GM19467 (cell line): ENCODE data around the gene IL36RN.

Experiments used
- ATAC-seq: cut with Tn5 transposase; IDR thresholded peaks from one replicate; pipeline ENCODE4 v1.9.1; 2021; ENCODE audit warnings: mild to moderate bottlenecking, moderate library complexity; ENCODE audit not compliant: unreplicated experiment

IL36RN gene

DNA sequence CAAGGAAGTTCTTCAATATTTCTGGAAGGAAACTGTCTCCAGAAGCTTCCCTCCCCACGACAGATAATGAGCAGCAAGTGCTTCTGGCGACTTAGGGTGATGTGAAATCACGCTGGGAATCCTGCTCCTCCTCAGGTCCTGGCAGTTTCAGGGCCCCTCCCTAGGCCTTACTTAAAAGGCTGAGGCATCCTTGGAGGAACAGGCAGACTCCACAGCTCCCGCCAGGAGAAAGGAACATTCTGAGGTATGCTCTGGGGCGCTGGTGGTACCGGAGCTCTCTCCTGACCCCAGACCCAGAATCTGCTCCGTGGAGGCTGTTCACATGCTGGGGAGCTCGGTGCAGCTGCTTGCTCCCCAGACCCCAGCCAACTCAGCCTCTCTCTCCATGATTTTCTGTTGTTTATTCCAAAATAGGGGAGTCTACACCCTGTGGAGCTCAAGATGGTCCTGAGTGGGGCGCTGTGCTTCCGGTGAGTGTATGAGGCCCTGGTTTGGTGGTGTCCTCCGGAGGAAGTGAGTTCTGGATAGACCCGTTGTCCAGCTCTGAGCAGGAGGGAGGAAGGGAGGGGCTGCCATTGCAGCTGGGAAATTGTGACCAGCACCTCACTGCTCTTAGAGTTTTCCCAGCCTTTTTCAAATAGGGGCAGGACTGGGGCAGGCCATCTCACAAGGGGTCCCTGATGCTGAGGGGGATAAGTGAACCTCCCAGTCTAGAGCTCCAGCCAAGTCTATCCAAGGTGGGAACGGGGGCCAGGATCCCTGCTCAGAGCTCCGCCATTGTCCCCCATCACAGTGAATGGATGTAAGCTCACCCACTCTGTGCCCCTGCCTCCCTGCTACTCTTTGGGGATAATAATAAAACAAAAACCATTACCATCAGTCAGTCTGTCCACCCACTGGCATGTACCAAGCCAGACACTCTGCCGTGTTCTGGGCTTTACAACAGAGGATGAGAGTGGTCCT is at the start of gene IL36RN:
Gene IL36RN, plus strand, starts transcription at position 201 of the 963 bp plus-strand sequence. Its CDS starts 241 bp downstream, at position 442.
- ATAC-seq = no peak

DNA sequence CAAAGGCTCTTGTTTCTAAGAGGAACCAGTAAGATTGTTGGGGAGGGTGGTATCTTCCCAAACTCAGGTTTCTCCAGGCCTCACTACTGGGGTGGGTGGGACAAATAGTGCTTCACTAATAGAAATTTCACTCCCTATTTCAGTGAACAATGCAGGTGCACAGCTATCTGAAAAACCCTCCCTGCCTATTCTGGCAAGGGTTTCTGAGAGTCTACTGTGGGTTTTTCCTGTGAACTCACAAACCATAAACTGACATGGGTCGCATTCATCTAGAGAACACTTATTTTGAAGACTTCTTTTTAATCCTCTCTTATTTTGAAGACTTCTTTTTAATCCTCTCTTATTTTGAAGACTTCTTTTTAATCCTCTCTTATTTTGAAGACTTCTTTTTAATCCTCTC is 49.4 kb upstream of the IL36RN start:
- ATAC-seq = no peak

DNA sequence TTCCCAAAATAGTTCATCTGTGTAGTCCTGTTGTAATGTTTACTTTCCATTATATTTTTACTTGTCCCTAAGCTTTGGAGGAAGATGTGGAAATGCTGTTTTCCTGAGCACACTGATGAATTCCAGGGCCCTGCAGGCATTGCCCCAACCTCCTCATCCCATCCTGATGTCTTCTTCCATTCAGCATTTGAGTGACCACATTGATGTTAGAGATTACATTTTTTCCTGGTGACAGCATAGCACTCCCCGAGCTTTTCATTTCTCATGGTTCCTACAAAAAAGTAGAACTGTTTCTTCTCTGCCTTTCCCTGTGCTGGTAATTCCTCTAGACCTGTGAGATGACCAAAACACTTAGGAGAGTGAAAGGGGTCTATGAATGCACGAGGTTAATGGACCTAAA is 48.9 kb upstream of the IL36RN start:
- no peak for ATAC-seq

DNA sequence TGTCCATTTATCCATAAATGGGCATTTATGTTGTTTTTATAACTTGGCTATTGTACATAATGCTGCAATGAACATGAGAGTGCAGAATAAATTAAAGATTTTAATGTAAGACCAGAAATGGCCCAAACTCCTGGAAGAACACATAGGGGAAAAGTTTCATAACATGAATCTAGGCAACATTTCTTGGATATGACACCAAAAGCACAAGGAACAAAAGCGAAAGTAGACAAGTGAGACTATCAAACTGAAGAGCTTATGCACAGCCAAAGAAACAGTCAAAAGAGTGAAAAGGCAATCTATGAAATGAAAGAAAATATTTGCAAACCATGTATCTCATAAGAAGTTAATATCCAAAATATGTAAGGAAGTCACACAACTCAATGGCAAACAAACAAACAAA is 47.9 kb upstream of the IL36RN start:
- no peak for ATAC-seq

DNA sequence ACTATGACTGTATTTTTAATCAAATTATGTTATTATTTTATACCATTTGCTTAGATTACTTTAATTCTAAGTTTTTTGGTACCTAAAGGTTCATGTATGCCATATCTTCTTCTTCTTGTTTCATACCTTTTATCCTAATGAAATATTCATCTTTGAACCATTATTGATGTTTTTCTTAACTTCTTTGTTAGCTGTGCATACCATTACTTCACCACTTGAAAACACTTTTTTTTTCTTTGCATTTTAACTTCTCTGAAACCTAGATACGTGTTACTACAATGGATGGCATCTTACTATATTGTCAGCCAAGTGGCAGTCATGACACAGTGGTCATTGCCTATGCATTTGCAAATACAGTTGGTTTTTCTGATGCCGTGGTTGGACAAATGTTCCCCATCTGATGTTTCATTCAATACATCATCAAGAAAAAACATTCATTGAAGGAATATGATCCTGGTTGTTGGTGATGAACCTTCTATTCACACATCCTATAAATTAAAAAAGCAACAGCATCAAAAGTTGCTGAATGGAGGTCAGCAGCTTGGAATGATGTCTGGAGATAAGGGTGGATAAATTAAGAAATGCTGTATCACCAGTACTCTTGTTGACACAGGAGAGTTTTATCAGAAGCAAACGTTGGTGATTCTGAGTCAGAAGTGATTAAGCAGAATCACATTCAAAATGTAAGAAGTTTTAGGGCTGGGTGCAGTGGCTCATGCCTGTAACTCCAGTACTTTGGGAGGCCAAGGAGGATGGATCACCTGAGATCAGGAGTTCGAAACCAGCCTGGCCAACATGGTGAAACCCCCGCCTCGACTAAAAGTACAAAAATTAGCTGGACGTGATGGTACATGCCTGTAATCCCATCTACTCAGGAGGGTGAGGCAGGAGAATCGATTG is 46.3 kb upstream of the IL36RN start:
- ATAC-seq = no peak

DNA sequence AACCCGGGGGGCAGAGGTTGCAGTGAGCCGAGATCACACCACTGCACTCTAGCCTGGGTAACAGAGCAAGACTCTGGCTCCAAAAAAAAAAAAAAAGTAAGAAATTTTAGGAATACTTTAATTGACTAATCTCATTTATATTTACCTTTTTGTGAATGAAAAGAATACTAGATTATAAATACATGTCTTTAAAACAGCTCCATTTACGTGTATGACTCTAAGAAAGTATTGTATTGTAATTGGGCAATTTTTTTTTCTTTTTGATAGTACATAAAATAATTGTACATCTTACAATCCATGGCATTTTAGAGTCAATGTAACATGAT is 45.7 kb upstream of the IL36RN start:
- no peak for ATAC-seq

DNA sequence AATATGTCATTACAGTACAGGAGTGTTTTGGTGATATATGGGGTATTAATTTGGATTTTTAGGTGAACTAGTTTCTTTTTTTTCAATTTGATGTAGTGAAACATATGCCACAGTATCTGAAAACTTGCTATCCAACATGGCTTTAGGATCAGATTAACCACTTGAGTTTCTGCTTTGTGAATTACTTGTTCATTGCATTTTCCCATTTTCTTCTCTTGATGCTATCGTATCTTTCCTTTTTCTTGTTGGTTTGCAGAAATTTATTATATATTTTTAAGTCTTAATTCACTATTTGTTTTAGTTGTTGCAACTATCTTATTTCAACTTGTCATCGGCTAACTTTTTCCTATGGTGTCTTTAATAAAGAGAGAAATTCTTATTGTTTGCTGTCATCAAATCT is 44.9 kb upstream of the IL36RN start:
- ATAC-seq = no peak

DNA sequence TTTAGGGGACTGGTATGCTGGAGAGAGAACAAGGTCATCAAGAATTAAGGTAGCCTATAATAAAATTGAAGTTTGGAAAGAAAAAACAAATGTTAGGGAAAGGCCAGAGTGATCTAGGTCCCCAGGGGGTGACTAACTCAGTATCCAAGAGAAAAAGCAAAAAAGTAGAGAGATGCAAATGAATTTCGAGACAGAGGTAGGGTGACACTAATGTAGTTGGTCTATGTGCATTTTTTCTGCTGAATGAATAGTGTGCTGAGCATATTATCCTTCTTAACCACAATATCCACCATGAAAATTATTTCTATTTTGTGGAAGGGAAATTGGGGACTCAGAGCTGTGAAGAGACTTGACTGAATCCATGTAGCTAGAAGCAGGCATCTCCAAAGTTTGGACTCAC is 44.0 kb upstream of the IL36RN start:
- no peak for ATAC-seq

DNA sequence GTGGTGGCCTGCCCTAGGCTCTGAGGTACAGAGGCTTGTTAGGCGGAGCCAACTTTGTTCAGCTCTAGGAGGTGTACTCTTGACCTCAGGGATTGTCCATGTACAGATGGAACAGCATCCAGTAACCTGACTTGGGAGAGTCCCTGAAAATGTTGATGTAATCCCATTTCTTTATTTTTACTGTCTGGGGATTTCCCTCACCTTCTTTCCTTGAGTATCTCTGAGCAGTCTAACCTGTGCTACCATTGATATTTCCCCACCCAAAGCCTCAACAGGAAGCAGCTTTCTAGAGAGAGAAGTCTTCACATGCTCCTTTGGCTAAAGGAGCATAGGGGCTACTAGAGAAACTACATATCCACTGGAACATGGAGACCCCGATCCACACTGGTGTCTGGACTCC is 43.3 kb upstream of the IL36RN start:
- no peak for ATAC-seq

DNA sequence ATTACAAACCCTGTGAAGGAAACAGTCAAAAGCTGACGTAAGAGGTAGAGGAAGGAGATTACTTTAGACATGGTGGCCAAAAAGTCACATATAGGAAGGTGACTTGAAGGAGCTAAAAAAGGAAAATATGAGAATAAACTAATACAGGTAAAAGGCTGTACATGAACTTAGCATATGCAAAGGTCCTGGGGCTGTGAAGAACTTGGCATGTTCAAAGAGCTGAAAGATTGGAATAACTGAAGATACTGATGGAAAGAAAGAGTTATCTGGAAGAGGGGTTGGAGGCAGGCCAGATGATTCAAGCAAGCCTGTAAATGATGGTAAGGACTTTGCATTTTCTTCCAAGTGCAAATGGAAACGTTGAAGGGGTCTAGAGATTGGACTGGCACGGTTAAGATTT is 40.5 kb upstream of the IL36RN start:
- ATAC-seq = no peak

DNA sequence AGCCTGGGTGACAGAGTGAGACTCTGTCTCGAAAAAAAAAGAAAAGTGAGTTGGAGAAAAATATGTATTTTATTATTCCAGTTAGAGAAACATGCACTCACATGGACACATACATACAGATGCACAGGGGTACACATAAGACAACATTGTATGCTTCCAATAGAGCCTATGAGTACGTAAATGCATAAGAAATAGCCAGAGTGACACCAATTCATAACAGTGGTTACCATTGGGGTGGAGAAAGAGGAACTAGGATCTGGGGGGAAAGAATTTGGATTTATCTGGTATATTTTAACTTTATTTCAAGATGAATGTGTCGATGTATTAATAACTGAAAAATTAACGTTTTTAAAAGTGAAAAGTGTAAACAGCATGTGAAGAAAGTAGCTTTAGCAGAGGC is 37.7 kb upstream of the IL36RN start:
- no peak for ATAC-seq

DNA sequence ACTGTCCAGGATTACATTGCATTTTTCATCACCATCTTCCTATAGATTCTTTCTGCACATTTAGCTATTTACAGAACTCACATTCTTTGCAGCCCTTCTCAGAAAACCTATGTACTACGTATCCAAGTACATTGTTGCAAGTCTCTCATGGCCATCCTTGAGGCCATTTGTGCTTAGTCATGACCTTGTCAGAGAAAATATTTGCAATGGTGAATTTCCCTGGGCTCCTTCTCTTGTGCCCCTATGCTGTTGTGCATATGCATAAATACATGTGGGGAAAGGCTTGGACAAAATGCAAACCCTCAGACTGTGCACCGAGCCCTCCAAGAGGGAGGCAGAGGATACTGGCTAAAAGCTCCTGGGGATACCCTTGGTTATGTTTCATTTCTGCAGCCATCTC is 34.2 kb upstream of the IL36RN start:
- ATAC-seq = no peak

DNA sequence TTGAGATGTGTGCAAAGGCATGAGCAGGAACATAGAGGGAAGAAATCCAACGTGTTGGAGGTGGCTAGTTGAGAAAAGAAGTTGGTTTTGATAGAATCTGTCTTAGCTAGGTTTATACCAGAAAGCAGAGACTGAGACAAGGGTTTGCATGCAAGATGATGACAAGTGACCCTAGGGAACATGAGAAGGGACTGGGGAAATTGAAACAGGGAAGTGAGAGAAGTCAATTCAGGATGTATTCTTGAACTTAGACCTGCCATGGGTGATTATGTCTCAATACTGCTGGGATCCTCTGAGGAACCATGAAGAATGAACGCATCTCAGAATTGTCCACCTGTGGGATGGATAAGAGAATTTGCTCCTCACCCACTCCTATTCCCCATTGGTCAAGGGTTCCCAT is 33.3 kb upstream of the IL36RN start:
- ATAC-seq = no peak

DNA sequence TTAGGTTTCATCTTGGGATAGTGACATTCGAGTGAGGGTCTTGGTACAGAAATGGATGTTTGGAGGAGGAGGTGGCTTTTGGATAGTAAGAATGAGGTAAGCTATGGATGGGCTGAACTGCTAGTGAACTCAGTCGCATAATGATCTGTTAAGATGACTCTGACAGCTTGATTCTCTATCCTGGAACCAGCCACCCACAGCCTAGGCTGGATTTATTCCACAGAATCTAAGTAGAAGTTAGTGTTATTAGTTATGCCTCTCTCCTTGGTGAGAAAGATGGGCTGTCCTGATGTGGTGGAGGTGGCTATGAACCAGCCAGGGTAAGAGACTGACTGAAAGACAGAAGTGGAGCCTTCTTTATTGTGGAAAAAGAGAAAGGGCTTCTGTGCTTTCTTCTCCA is 31.3 kb upstream of the IL36RN start:
- ATAC-seq = no peak

DNA sequence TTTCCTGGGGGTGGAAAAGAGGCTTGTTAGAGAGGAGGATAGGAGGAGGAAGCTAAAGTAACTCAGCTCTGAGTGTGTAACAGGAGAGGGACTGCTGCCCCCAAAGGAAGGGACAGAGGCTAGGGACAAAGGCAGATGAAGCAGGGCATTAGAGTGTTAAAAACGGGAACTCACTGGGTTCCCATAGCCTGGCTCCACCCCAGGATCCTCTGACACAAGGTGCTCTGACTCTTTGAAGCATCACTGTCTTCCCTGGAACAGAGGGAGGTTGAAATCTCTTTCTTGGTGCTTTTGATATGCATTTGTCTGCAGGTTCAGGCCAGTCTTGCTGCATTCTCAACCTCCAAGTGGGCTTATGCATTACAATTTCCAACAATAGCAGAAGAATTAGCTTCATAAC is 30.9 kb upstream of the IL36RN start:
- no peak for ATAC-seq

DNA sequence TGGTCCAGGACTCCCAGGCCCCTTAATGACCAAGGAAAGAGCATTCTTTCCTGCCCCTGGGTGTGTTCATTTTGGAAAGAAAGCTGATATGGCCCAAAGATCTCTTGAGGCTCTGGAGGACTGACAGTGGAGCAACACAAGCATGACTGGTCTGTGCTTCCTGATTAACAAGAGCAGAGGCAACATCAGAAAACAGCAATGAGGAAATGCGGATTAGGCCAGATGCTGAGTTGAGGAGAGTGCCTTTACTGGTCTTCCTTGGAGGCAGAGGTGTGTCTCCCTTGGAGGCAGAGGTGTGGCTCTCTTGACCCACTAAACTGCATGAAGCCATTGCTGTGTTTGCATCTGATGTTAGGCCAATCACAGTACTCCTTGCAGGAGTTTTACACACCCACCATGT is 26.3 kb upstream of the IL36RN start:
- no peak for ATAC-seq

DNA sequence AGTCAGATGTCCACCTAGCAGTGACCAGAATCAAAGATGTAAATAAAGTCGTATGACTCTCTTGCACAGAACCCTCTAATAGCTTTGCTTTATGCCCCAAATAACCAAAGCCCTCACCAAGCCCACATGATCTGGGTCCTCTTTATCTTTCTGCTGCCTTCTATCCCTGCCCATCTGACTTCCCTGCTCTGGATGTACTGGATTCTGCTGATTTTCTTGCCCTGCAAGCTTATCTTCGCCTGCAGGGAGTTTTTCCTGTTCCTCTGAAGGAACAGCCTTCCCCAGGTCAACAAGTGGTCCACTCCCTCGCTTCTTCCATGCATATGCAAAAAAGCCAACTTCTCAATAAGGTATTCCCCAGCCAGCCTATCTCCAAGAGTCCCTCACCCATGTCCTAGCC is 25.0 kb upstream of the IL36RN start:
- no peak for ATAC-seq

DNA sequence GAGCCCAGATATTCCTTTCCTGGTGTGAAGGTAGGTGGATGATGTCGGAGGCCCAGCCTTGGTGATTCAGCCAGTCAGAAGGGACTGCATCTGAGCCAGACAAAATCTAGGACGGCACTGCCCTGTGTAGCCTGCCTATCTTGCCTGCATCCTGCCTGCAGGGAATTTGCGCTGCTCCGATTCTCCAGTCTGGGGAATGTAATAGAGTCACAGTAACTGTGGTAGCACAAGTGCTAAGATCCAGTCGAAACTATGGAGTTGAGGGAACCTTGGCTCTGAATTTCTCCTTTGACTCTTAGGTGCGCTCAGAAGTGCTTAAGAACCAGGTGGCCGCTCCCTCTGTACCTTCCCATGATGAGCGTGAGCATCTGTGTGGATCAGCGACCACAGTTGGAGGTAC is 22.2 kb upstream of the IL36RN start:
- no peak for ATAC-seq

DNA sequence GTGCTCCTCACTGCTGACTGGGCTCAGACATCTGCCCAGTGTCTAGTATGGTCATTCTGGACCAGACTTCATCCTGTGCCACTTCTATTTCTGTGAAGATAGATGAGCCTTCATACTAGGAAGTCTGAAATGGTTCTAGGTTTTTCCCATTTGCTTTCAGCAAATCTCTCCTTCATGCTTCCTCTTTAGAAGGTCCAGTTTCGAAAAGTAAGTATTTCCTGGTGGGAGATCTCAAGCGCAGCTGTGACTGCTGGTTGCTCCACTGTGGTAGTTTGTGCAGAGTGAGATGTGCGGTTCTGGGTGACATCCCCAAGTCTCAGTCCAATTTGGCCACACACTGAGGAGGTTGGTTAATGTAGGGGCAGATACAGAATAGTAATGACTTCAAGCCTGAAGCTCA is 20.7 kb upstream of the IL36RN start:
- ATAC-seq = no peak

DNA sequence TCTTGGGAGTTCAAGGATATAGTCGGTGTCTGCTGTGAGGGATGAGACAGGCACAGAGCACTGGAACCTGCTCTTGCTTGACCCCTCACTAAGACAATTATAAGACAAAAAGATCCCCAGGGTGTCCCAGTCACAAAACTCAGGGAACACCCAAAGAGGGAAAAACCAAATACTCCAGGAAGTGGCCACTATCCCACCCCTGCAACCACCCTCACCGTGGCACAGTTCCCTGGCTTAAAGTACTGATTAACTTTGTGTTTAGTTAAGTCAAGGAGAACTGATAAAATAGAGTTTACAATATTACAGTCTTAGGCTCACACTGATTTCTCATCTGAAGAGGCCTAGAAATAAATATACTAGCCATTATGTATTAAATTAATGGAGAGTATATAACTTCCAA is 19.8 kb upstream of the IL36RN start:
- ATAC-seq = no peak

DNA sequence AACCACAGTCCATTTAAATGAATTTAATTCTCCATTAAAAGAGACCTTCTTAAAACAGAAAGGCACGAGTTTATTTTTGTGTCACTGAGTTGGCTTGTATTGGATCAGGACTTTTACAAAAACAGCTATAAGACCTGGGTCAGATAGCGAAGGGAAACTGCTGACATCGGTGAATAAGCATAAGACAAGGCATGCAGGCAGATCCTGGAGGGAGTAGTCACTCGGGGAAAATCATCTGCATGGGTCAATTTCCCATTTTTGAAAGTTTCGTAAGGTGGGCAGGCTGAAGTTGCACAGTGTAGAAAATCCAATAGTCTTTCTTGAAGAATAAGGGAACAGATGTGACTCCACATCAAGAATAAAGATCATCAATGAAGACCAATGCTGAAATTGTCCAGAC is 19.3 kb upstream of the IL36RN start:
- ATAC-seq = no peak

DNA sequence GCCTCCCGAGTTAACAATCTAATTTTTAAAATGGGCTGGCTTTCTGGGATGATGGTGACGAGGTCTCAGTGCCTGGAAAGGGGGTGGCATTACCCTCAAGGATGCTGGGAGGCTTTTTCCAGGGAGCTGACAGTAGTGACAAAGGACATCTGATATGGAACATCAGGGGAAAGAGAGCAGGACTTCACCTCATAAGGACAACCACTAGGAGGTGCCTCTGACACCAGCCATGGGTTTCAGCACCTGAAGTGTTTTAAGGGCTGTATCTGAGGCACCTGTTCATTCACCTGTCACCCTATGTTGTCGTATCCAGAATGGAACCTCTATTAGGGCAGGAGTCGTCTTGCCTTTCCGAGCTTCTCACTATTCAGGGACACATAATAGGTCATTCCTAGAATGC is 17.1 kb upstream of the IL36RN start:
- ATAC-seq = no peak
